GM12892 (cell line): ENCODE measurements around the gene NPAS2.

Experiments used
- DNase-seq: peaks from one replicate; pipeline ENCODE4 v3.0.0; 2011; ENCODE audit not compliant: insufficient read length
- FAIRE-seq: peaks from 2 replicates; lab custom pipeline; 2011; peaks lifted over from hg19 to GRCh38; lab: Jason Lieb, UNC
- POLR2A ChIP-seq: IDR thresholded peaks from 2 replicates; pipeline ENCODE4 v1.6.1; 2011; ENCODE audit warnings: low read depth, low read length, control low read depth
- POLR2AphosphoS5 ChIP-seq: IDR thresholded peaks from 2 replicates; pipeline ENCODE4 v1.6.1; 2011; ENCODE audit warnings: low read depth, low read length, control low read depth
- TAF1 ChIP-seq: IDR thresholded peaks from 2 replicates; pipeline ENCODE4 v1.6.1; 2011; ENCODE audit warnings: low read depth, mild to moderate bottlenecking, control low read depth, low read length, borderline replicate concordance

NPAS2 gene

DNA sequence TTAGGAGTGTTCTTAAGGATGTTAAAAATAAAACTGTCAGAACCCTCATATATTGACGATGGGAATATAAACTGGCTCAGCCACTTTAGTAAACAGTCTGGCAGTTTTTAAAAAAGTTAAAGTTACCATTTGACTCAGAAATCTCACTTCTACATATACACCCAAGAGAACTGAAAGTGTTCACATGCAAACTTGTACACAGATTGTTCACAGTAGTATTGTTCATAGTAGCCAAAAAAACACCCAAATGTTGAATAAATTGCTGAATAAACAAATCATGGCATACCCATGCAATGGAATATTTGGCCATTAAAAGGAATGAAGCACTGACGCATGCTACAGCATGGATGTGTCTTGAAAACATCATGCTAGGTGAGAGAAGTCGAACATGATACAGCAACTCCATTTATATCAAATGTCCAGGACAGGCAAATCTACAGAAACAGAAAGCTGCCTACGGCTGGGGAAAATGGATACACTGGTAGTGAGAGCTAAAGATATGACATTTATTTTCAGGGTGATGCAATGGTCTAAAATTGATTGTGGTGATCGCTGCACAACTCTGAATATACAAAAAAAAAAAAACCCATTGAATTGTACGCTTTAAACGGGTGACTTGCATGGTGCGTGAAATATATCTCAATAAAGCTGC lies 192.2 kb downstream of the NPAS2 start:
- DNase-seq: no peak
- FAIRE-seq: no peak

GRCh38 chr2:101012706-101013181 lies 192.8 kb downstream of the NPAS2 start:
- no peak for DNase-seq

More for the DNA sequence above, 192.2 kb downstream of the NPAS2 start:
- TF ChIP-seq TAF1 (no peak), POLR2AphosphoS5 (no peak), POLR2A (0 out of 2 replicates have a peak, but pooled peaks have one; percentile 2)

DNA sequence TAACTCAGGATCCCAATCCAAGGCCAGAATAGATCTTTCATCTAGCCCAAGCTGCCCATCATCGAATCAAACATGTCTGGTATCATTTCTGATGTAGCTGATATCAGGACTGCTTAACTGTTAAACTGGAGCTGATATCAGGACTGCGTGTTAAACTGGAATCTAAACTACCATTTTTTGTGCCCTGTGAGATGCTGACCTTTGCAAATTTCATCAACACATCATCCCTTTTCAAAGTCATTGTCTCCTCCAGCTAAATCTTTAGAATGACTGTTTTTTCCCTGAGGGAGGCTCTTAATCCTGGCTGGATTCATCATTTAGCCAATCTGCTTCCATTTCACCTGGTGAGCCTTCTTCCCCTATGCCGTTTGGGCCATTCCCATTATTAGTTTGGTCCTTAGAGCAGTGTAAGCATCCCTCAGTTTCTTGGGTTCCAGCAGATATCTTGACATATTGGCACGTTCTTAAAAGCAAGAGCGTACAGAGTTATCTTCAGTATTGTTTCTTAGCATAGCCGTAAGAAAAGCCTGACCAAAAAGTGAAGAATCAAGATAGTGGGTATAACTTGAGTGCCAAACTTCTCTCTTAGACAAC lies 194.4 kb downstream of the NPAS2 start:
- FAIRE-seq: no peak
- TF ChIP-seq TAF1 (no peak), POLR2A (no peak), POLR2AphosphoS5 (no peak)

More at GRCh38 chr2:101012706-101013181, 192.8 kb downstream of the NPAS2 start:
- FAIRE-seq: no peak
- TF ChIP-seq TAF1 (no peak), POLR2A (0 out of 2 replicates have a peak, but pooled peaks have one; percentile 10), POLR2AphosphoS5 (no peak)

GRCh38 chr2:101017371-101017770 lies 197.4 kb downstream of the NPAS2 start:
- TF ChIP-seq TAF1: no peak
- no peak for TF ChIP-seq POLR2A
- TF ChIP-seq POLR2AphosphoS5: no peak
- no peak for FAIRE-seq
- DNase-seq: no peak

More for the DNA sequence above, 194.4 kb downstream of the NPAS2 start:
- no peak for DNase-seq

- TF ChIP-seq POLR2A: no peak
- no peak for TF ChIP-seq POLR2AphosphoS5
- TF ChIP-seq TAF1: no peak
- no peak for FAIRE-seq
- no peak for DNase-seq
Measured at GRCh38 chr2:101018934-101019333, 199.0 kb downstream of the NPAS2 start.

DNA sequence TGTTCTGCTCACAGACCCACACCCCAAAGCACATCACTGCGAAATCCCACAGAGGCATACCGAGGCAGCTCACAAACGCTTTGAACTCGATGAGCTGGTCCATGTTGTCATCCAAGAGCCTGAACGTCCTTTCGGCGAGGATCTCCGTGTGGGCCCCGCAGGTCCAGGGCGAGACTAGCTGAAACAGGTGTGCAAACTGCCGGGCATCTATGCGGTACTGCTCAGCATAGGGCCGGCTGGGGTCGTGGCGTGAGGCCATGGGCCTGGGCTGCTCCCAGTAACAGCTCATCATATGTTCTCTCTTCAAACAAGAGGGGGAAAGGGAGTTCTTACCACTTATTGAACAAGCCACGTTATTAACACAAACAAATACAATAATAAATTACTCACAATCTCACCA lies 202.3 kb downstream of the NPAS2 start:
- no peak for FAIRE-seq
- no peak for DNase-seq
- no peak for TF ChIP-seq POLR2AphosphoS5
- no peak for TF ChIP-seq POLR2A
- no peak for TF ChIP-seq TAF1

DNA sequence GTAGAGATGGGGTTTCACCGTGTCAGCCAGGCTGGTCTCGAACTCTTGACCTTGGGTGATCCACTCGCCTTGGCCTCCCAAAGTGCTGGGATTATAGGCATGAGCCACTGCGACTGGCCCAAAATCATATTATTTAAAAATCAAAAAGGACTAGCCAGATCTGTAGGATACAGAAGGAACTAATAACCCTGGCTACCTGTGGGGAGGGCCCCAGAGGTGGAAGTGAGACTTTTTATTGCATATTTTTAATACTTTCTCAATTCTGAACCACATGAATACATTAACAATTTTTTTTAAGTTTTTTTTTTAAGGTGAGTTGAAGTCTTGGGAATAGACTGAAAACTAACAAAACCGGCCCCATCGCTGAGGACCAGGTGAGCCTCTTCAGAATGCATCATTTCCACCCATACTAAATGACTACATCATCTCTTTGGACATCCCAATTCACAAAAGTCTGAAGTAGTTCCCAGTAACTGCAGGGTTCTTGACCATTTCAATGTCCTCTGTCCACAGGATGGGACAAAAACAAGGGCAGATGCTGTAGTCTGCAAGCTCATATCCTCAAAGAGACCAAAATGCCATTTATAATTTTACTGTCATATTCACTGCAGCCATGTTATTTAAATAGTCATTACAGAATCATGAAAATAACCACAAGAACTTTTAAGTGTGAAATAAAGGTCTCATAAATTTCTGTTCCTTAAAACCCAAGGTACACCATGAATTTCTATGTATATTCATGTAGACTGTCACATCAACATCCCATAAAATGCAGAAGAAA lies 203.6 kb downstream of the NPAS2 start:
- FAIRE-seq: no peak
- no peak for TF ChIP-seq TAF1
- no peak for TF ChIP-seq POLR2A
- no peak for DNase-seq

DNA sequence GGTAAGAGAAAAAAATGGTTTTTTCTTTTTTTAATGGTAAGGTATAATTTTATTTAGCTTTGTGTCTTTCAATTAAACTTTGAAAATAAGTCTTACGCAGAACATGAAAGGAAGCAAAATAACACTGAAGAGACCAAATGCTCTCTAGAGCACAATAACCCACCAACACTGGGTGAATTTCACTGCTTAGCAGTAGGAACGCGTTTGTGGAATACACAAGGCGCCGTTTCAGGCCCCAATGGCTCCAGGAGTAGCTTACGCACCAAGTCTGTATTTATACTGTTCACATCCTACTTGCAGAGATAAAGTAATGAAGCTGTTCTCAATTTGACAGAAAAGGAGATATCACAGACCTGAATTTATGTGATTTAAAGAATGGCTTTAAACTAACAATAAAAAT lies 205.6 kb downstream of the NPAS2 start:
- DNase-seq (no peak), FAIRE-seq (no peak)
- no peak for TF ChIP-seq TAF1
- TF ChIP-seq POLR2A: no peak
- TF ChIP-seq POLR2AphosphoS5: no peak

DNA sequence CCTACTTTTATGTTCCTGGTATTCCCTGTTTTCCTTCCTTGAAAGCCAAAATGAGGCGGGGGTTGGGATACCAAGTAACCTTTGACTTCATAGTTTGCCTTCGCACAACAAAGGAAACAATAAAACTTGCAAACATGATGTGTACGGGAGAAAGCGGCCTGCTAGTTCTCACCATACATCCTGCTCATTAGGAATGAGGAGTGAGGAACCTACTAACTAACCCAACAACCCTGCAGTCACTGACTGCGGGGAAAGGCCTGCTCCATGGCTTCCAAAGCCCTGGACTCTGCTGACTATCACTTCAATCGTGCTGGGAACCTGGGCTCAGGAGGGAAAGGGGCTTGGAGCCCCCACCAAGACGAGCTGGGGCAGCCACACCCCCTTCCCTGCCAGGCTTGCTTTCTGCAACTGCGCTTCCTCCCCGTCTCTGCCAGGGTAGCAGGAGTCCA lies 206.3 kb downstream of the NPAS2 start:
- TF ChIP-seq POLR2A (no peak), TAF1 (no peak), POLR2AphosphoS5 (no peak)
- DNase-seq (no peak), FAIRE-seq (no peak)

- no peak for TF ChIP-seq TAF1
- TF ChIP-seq POLR2A: no peak
- TF ChIP-seq POLR2AphosphoS5: no peak
- FAIRE-seq (no peak), DNase-seq (no peak)
Measured at GRCh38 chr2:101026923-101027469, 207.1 kb downstream of the NPAS2 start.

- DNase-seq: no peak
- FAIRE-seq: no peak
- TF ChIP-seq POLR2A: no peak
- no peak for TF ChIP-seq POLR2AphosphoS5
- TF ChIP-seq TAF1: no peak
Measured at GRCh38 chr2:101027852-101028251, 207.9 kb downstream of the NPAS2 start.
